ENCODE data around the gene NIPA2. TPM values are rescaled to one million over a fixed set of nuclear protein-coding genes. Genes with fewer than 3 reads are reported as not detected.
A peak's percentile ranks its signal among the peaks of the same experiment; 100 is the strongest.
"Not testable (repeated sequence)": the region's sequence is repeated elsewhere in the genome, so short reads cannot be mapped to it uniquely, and the experiment has no call there.

Gene NIPA2
- total RNA-seq, 2 experiments from 2014 or later = 96.1 to 112 TPM

DNA sequence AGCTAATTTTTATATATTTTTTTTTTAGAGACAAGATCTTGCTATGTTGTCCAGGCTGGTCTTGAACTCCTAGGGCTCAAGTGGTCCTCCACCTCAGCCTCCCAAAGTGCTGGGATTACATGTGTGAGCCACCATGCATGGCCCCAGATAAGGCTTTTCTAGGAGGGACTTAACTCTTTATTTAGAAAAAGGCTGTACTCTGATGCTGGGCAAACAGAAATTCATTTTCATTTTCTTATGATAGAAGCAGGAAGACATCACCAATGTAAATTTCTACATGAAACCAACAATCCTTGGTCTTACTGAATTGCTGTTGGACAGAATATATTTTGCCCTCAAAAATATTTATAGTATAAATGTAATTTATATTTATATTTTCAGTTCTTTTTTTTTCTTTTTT, 42.4 kb upstream of the NIPA2 start:
- H2AFZ ChIP-seq (ENCODE audit: low read length) = no peak overlapping the region
- H3K9me3 ChIP-seq (ENCODE audit: low read length) = no peaks in the 10 kb centered on the region
- no peaks in the 10 kb centered on the region for H4K20me1 ChIP-seq (ENCODE audit: insufficient read depth, low read length)
- peaks cover 93% of the 10 kb centered on the region for H3K79me2 ChIP-seq (ENCODE audit: insufficient read depth, low read depth, low read length)
- intact Hi-C loops (cut with micrococcal nuclease; ENCODE audit: unreplicated experiment) = loop anchor here (10.0 kb wide), 1 partner anchor 541 kb away; no protein-coding TSS in a partner anchor
- CTCF ChIA-PET (ENCODE audit: unreplicated experiment) = no interaction called here
- no TSS peak for BruUV-seq (replicated peaks)
- peak overlapping the region; percentile 97 for H3K27ac ChIP-seq (ENCODE audit: low read depth, low read length, poor library complexity, severe bottlenecking)
- TF ChIP-seq EZH2phosphoT487 (IDR thresholded peaks at IDR 0.05; ENCODE audit: borderline replicate concordance, low read depth, low read length) = no peak
- TF ChIP-seq, protein P1, sequence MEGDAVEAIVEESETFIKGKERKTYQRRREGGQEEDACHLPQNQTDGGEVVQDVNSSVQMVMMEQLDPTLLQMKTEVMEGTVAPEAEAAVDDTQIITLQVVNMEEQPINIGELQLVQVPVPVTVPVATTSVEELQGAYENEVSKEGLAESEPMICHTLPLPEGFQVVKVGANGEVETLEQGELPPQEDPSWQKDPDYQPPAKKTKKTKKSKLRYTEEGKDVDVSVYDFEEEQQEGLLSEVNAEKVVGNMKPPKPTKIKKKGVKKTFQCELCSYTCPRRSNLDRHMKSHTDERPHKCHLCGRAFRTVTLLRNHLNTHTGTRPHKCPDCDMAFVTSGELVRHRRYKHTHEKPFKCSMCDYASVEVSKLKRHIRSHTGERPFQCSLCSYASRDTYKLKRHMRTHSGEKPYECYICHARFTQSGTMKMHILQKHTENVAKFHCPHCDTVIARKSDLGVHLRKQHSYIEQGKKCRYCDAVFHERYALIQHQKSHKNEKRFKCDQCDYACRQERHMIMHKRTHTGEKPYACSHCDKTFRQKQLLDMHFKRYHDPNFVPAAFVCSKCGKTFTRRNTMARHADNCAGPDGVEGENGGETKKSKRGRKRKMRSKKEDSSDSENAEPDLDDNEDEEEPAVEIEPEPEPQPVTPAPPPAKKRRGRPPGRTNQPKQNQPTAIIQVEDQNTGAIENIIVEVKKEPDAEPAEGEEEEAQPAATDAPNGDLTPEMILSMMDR (conservative IDR thresholded peaks at IDR 0.05; ENCODE audit: low read length) = no peak
- peak overlapping the region; percentile 78 for H3K4me2 ChIP-seq (ENCODE audit: low read length)
- POLR2A ChIA-PET = interaction anchor here (0.7 to 4.7 kb wide), 4 partner anchors 8 to 44 kb away, joined by 3 to 25 read pairs (median 8); partner anchors contain the start of gene NIPA1
- H3K4me1 ChIP-seq (ENCODE audit: insufficient read depth, low read length, poor library complexity, severe bottlenecking) = peaks cover 88% of the 10 kb centered on the region
- H3K36me3 ChIP-seq (ENCODE audit: insufficient read depth, low read length) = peaks cover 48% of the 10 kb centered on the region
- peak overlapping the region; percentile 56 for H3K4me3 ChIP-seq (ENCODE audit: low read depth, low read length, poor library complexity, severe bottlenecking)
- no peaks in the 10 kb centered on the region for H3K9me2 ChIP-seq (ENCODE audit: insufficient read depth, low read length)
- DNase-seq (ENCODE audit: low spot score) = no peak

DNA sequence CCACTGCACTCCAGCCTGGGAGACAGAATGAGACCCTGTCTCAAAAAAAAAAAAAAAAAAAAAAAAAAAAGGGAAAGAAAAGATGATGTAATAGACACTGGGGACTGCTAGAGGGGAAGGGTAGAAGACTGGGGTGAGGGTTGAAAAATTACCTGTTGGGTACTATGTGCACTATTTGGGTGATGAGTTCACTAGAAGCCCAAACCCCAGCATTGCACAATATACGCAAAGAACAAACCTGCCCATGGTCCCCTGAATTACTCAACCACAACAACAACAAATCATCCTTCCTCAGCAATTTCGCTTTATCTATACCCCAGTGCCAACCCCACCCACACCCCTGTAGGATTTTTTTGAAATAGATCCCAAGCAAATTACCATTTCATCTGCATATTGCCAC, 38.6 kb upstream of the NIPA2 start:
- intact Hi-C loops (cut with micrococcal nuclease; ENCODE audit: unreplicated experiment) = loop anchor here (10.0 kb wide), 1 partner anchor 545 kb away; no protein-coding TSS in a partner anchor
- DNase-seq (ENCODE audit: low spot score) = no peak
- H3K79me2 ChIP-seq (ENCODE audit: insufficient read depth, low read depth, low read length) = peaks cover 93% of the 10 kb centered on the region
- H3K9me3 ChIP-seq (ENCODE audit: low read length) = no peaks in the 10 kb centered on the region
- POLR2A ChIA-PET = interaction anchor here (0.6 to 3.1 kb wide), 5 partner anchors 10 to 14 kb away, joined by 3 to 12 read pairs (median 9); no protein-coding TSS in a partner anchor
- H2AFZ ChIP-seq (ENCODE audit: low read length) = no peak overlapping the region
- no peaks in the 10 kb centered on the region for H4K20me1 ChIP-seq (ENCODE audit: insufficient read depth, low read length)
- peak overlapping the region; percentile 97 for H3K27ac ChIP-seq (ENCODE audit: low read depth, low read length, poor library complexity, severe bottlenecking)
- H3K4me1 ChIP-seq (ENCODE audit: insufficient read depth, low read length, poor library complexity, severe bottlenecking) = peaks cover 80% of the 10 kb centered on the region
- BruUV-seq (replicated peaks) = no TSS peak
- H3K36me3 ChIP-seq (ENCODE audit: insufficient read depth, low read length) = peaks cover 19% of the 10 kb centered on the region
- no peaks in the 10 kb centered on the region for H3K9me2 ChIP-seq (ENCODE audit: insufficient read depth, low read length)
- CTCF ChIA-PET (ENCODE audit: unreplicated experiment) = no interaction called here
- TF ChIP-seq EZH2phosphoT487 (IDR thresholded peaks at IDR 0.05; ENCODE audit: borderline replicate concordance, low read depth, low read length) = no peak
- TF ChIP-seq, protein P1 (conservative IDR thresholded peaks at IDR 0.05; ENCODE audit: low read length) = no peak
- H3K4me3 ChIP-seq (ENCODE audit: low read depth, low read length, poor library complexity, severe bottlenecking) = no peak overlapping the region
- peak overlapping the region; percentile 33 for H3K4me2 ChIP-seq (ENCODE audit: low read length)

DNA sequence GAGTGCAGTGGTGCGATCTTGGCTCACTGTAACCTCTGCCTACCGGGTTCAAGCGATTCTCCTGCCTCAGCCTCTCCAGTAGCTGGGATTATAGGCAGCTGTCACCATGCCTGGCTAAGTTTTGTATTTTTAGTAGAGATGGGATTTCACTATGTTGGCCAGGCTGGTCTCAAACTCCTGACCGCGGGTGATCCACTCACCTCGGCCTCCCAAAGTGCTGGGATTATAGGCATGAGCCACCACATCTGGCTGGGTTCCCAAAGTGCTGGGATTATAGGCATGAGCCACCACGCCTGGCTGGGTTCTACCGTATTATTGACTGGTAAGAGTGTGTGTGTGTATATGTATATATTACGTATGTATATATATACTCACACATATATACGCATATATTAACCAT, 35.5 kb upstream of the NIPA2 start:
- peaks cover 29% of the 10 kb centered on the region for H3K36me3 ChIP-seq (ENCODE audit: insufficient read depth, low read length)
- H3K9me2 ChIP-seq (ENCODE audit: insufficient read depth, low read length); H4K20me1 ChIP-seq (ENCODE audit: insufficient read depth, low read length); BruUV-seq (replicated peaks); H2AFZ ChIP-seq (ENCODE audit: low read length); CTCF ChIA-PET (ENCODE audit: unreplicated experiment); H3K9me3 ChIP-seq (ENCODE audit: low read length); H3K4me2 ChIP-seq (ENCODE audit: low read length); intact Hi-C loops (cut with micrococcal nuclease; ENCODE audit: unreplicated experiment); H3K4me3 ChIP-seq (ENCODE audit: low read depth, low read length, poor library complexity, severe bottlenecking); DNase-seq (ENCODE audit: low spot score): not testable (repeated sequence)
- H3K79me2 ChIP-seq (ENCODE audit: insufficient read depth, low read depth, low read length) = peaks cover 96% of the 10 kb centered on the region
- peak overlapping the region; percentile 67 for H3K27ac ChIP-seq (ENCODE audit: low read depth, low read length, poor library complexity, severe bottlenecking)
- POLR2A ChIA-PET = interaction anchor here (0.7 to 3.1 kb wide), 3 partner anchors 13 to 38 kb away, joined by 3 to 12 read pairs (median 9); no protein-coding TSS in a partner anchor
- peaks cover 50% of the 10 kb centered on the region for H3K4me1 ChIP-seq (ENCODE audit: insufficient read depth, low read length, poor library complexity, severe bottlenecking)

Measured in OCI-LY7 (cell line).